Cortex of kidney (tissue), 1 donor: ENCODE results near the gene WDR7.

Source experiments
- DNase-seq: peaks from one replicate; lab custom pipeline; 2025; lab: John Stamatoyannopoulos, UW

Gene WDR7

DNA sequence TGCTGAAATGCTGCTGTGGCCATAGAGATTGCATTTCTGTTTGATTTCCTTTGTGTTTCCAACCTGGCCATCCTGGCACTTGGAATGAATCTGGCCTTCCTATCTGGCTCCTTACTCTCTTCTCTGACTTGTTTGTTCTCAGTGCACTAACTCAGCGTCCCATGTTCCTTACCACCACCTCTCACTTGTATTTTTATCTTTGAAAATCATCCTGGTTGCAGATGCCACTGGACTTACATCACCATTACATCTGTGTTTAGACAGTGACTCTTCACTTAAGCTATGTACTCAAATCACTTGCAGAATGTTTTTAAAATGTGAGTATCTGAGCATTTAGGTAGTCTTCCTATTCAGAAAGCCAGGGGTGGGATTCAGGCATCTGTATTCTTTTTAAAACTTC lies 239.5 kb downstream of the WDR7 start:
- no peak for DNase-seq

DNA sequence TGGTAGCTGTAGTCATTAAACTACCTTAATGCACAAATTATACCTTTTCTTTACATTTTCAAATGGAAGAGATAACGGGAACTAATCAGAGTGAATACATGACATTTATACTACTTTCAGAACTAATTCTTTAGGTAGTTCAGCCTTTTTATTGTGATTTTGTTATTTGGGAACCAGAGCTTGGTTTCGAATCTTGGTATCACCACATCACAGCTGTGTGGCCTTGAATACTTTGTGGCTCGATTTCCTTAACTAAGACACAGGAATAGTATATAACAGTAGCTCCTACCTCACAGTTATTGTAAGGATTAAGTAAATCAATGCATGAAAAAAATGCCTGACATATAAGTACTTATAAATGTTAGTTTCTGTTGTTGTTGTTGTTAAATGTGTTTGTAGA lies 240.0 kb downstream of the WDR7 start:
- DNase-seq = no peak

DNA sequence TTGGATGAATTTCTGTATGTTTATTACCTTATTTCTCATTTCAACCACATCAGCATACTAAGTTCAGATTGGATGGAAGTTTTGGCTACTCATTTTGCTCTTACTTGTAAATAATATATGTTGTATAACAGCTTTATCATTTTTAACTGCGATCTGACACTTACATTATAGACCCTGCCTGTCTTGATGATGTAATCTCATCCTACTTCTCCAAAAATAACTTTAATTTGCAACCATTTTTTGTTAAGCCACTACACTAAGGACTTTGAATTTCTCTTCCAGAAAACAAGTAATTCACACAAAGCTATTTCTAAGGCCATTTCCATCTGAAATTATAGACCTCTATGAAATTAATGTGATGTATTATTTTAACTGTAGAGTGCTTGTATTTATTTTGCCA lies 240.7 kb downstream of the WDR7 start:
- DNase-seq = no peak

DNA sequence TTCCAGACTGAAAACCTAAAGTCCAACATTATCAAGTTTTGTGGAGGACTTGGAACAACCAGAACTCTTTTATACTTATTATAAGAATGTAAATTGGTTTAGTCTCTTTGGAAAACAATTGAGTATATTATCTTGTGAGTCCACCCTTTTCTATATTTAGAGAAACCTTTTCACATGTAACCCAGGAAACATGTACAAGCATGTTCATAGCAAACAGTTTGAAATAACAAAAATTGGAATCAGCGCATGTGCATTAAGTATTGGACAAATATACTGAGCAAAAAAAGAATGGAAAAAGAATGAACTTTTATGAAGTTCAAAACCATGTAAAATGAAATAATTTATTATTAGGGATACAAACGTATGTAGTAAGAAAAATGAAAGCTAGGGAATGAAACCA lies 246.0 kb downstream of the WDR7 start:
- DNase-seq = no peak

DNA sequence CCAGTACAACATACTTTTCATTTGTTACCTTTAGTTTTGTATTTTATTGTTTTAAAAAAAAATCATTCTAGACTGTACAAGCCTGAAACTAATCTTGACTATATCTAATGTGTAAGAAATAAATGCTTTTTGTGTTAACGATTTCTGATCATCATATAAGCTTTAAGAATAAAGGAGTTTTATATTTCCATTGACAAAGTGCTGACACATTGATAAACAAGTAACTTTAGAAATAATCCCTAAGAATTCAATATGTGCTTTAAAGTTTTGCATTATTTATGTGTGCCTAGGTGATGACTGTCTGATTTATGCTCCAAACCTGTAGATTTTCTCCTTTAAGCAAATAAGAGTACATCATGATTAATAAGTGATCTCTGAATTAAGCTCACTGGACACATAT lies 248.5 kb downstream of the WDR7 start:
- DNase-seq = no peak

DNA sequence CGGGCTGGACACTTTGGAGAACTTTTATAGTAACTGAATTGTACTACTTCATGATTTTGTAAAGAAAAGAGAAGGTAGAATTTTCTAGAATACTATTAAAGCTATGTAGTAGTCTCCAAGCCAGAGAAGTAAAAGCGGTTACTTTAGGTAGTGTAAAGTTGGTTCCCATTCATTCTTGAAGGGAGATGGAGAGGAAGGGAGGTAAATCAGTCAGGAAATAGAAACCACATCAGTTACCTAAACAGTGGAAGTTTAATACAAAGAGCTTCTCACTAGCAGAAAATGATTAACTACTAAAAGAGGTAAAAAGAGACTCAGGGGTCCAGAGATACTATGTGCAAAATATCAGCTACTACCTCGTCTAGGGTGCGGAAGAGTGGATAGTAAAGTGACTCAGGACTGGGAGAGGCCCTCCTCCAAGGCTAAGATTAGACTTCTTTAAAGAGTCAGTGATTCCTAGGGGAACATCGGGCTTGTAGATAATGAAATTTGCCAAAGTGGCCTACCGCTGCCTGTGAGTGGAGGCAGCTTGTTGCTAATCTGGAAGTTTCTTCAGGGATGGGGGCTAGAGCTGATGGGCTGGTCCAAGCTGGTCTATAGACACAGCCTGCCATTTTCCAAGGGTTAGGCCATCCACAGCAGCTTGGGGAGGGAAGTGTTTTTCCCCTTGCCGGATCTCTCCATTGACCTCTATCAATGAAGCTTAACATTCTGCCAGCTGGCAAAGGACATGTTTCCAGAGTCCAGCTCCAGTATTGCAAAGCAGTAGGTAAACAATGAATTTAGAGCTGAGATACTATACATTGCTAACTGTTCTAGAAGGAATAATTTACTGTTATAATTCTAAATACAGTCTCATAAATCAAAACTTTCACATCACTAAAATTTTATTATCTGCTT lies 249.3 kb downstream of the WDR7 start:
- no peak for DNase-seq

- no peak for DNase-seq
Observed at GRCh38 chr18:56901919-56902318, 250.8 kb downstream of the WDR7 start.

DNA sequence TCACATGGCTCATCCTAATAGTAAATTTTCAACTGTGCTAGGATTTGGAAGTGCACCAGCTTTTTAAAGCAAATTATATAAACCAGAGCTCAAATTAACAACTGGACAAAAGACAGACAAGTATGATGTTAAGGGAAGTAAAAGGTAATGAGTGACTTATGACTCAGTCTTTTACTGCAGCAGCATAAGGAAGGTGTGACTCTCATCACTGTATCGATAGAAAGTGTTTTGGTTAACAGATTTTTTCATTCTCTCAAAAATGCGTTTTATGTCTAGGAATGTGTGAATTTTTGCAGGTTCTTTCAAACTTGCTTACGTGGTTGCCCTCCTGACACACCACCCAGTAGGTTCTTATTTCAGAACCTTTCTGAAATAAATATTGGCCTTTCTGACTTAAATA lies 251.5 kb downstream of the WDR7 start:
- DNase-seq = no peak

- no peak for DNase-seq
Observed at GRCh38 chr18:56903686-56904085, 252.5 kb downstream of the WDR7 start.

- no peak for DNase-seq
Observed at GRCh38 chr18:56907771-56908170, 256.6 kb downstream of the WDR7 start.

GRCh38 chr18:56910237-56910636 lies 259.1 kb downstream of the WDR7 start:
- DNase-seq = no peak

GRCh38 chr18:56910967-56911366 lies 259.8 kb downstream of the WDR7 start:
- DNase-seq = no peak

GRCh38 chr18:56913941-56914340 lies 262.8 kb downstream of the WDR7 start:
- no peak for DNase-seq

DNA sequence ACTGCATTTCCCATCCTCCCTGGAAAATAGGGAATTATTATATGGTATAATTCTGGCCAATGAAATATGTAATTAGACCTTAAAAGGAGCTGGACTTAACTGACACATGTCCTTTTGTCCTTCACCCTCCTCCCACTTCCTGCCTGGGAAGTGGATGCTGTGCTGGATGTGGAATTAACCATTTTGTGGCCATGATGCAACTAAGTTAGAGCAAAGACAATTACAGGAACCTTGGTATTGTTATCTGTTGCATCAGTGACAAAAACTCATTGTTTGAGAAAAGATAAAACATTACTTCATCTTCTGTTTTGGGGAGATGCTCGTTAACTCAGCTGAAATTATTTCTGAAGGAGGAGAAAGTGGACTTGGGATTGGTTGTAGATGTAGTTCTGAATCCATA lies 268.0 kb downstream of the WDR7 start:
- DNase-seq = no peak

- DNase-seq = no peak
Observed at GRCh38 chr18:56921896-56922480, 270.8 kb downstream of the WDR7 start.

GRCh38 chr18:56926734-56927133 lies 275.6 kb downstream of the WDR7 start:
- no peak for DNase-seq

DNA sequence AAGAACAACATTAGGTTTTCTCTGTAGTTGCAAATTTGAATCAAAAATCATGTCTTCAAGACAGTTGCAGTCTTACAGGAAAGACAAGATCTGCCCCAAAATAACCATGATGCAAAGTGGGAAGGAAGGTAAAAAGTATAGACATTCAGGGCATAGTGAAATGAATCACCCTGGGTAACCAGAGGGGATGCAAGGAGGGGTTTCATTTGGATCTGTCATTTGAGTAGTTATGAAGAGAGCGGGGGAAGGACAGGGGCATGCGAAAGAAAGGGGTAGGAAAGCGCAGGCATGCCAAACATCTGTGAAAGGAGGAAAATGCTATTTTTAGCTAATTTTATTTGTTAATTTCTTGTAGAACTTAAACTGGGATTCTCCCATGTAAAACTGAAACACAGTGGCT lies 276.6 kb downstream of the WDR7 start:
- no peak for DNase-seq

DNA sequence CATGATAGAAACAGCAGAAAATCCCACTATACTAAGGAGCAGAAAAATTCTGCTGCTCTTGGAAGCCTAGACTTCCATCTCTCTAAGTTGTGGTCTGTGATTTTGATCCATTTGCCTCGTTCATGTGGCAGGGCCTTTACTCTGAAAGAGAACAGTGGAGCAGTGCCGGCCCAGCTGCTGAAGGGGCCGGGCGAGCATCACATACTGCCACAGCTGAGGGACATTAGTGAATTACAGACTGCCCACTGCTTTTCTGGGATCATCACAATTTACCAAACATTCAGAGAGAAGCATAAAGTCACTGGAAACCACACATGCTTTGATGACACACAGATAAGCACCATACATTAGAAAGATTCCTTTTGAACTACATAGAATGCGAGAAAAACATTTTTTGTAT lies 278.7 kb downstream of the WDR7 start:
- no peak for DNase-seq

DNA sequence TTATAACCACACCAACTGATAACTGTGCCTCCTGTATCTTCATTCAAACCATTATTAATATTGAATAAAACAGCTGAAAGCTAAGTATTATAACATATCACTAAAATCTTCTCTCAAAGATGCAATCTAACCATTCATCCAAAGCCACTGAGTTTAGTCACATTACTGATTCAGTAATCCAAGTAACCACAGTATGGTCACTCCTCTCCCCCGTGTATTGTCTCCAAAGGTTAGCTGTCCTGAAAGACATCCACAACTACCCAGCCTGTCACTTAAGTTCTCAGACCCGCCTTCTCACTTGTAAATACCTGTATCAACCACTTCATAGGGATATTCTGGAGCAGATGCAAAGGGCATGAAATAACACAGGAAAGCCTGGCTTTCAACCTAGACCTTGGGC lies 282.3 kb downstream of the WDR7 start:
- DNase-seq = no peak

DNA sequence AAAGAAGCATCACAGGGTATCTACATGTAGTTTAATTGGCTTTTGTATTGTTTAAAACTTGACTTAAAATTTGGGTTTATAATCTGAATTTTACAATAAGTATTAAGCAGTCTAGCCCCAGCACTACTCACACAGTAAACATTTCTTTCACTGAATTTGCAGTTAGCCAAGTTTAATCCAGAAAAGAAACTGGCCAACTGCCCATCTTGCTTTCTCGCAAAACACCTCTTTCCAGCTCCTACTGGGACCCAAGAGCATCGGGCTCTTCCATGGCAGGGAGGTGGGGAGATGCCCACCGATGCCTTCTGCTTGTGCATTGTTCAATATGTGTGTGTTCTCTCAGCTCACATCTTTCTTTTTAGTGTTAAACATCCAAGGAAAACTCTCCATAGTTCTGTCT lies 283.0 kb downstream of the WDR7 start:
- DNase-seq = no peak

DNA sequence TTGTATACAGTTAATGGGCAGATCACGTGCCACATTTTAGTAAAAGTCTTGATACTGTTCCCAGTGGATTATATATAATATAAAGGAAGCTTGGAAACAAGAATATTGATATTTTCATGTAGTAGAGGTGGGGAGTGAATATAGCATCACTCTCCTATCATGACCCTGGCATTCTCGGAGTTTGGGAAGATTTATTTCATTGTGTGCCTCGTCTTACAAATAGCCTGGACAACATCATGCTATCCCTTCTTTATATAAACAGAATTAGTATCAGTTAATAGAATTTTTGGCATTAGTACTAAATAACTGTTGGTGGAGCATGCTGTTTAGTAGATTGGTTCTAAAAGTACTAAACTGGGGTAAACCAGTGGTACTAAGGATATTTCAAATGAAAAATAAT lies 283.7 kb downstream of the WDR7 start:
- no peak for DNase-seq

GRCh38 chr18:56935434-56936040 lies 284.4 kb downstream of the WDR7 start:
- DNase-seq = no peak

GRCh38 chr18:56936457-56936856 lies 285.3 kb downstream of the WDR7 start:
- DNase-seq = no peak
